Panc1 (cell line): Measurements from ENCODE around the gene SMIM27.

Experiments used
- SIN3A ChIP-seq: IDR thresholded peaks from 2 replicates; pipeline ENCODE4 v1.6.1; 2012; ENCODE audit warnings: low read depth, mild to moderate bottlenecking, low read length, moderate library complexity, borderline replicate concordance; ENCODE audit not compliant: insufficient read depth
- TF ChIP-seq, protein P1 (sequence below): fragments of 450-650 bp; IDR thresholded peaks from 2 replicates; pipeline ENCODE4 v1.5.1; 2017; ENCODE audit warnings: mild to moderate bottlenecking

DNA sequence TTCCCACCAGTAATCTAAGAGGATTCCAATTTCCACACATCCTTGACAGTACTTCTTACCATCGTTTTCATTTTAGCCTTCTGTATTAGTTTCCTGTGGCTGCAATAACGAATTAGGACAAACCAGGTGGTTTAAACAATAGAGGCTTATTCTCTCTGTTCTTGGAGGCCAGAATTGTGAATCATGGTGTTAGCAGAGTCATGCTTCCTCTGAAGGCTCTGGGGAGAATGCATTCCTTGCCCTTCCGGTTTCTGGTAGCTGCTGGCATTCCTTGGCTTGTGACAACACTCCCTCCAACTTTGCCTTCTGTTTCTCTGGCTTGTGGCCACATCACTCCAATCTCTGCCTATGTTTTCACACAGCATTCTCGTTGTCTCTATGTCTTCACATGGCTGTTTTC lies 49.7 kb upstream of the SMIM27 start:
- TF ChIP-seq, protein P1, sequence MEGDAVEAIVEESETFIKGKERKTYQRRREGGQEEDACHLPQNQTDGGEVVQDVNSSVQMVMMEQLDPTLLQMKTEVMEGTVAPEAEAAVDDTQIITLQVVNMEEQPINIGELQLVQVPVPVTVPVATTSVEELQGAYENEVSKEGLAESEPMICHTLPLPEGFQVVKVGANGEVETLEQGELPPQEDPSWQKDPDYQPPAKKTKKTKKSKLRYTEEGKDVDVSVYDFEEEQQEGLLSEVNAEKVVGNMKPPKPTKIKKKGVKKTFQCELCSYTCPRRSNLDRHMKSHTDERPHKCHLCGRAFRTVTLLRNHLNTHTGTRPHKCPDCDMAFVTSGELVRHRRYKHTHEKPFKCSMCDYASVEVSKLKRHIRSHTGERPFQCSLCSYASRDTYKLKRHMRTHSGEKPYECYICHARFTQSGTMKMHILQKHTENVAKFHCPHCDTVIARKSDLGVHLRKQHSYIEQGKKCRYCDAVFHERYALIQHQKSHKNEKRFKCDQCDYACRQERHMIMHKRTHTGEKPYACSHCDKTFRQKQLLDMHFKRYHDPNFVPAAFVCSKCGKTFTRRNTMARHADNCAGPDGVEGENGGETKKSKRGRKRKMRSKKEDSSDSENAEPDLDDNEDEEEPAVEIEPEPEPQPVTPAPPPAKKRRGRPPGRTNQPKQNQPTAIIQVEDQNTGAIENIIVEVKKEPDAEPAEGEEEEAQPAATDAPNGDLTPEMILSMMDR, result no peak
- no peak for TF ChIP-seq SIN3A
